Measurements from ENCODE around the gene CMAS. TPM values are rescaled to one million over a fixed set of nuclear protein-coding genes. Genes with fewer than 3 reads are reported as not detected.

CMAS gene
- total RNA-seq, 1 experiment from 2014 or later: 36.1 TPM

DNA sequence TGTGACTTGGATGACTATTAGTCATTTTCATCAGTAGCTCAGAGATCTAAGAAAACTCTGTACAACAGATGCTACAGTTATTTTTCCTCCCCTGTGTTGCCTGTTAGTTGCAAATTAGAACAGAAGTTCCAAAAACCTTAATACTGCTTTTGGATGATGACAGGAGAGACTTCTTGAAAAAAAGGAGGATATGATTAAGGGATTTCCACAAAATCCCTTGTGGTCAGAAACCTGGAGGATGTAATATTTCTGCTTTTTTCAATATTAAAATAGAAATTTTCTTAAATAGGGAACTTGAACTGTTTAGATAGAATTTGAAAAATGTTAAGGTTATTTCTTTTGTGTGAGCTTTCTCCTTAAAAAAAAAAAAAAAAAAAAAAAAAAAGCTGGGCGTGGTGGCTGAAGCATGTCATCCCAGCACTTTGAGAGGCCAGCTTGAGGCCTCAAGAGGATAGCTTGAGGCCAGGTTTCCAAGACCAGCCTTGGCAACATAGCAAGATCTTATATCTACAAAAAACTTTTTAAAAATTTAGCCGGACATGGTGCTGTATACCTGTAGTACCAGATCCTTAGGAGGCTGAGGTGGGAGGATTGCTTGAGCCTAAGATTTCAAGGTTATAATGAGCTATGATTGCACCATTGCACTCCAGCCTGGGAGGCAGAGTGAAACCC, 14.1 kb downstream of the CMAS start:
- CTCF ChIA-PET: interaction anchor here (0.8 to 1.3 kb wide), 2 partner anchors 22 to 362 kb away, joined by 3 read pairs; no protein-coding TSS in a partner anchor
- no peak overlapping the region for H3K9ac ChIP-seq (ENCODE audit: low read length)
- POLR2A ChIA-PET: no interaction called here
- no peak overlapping the region for H2AFZ ChIP-seq (ENCODE audit: low read depth, low read length, poor library complexity, severe bottlenecking)
- TF ChIP-seq, protein P1, sequence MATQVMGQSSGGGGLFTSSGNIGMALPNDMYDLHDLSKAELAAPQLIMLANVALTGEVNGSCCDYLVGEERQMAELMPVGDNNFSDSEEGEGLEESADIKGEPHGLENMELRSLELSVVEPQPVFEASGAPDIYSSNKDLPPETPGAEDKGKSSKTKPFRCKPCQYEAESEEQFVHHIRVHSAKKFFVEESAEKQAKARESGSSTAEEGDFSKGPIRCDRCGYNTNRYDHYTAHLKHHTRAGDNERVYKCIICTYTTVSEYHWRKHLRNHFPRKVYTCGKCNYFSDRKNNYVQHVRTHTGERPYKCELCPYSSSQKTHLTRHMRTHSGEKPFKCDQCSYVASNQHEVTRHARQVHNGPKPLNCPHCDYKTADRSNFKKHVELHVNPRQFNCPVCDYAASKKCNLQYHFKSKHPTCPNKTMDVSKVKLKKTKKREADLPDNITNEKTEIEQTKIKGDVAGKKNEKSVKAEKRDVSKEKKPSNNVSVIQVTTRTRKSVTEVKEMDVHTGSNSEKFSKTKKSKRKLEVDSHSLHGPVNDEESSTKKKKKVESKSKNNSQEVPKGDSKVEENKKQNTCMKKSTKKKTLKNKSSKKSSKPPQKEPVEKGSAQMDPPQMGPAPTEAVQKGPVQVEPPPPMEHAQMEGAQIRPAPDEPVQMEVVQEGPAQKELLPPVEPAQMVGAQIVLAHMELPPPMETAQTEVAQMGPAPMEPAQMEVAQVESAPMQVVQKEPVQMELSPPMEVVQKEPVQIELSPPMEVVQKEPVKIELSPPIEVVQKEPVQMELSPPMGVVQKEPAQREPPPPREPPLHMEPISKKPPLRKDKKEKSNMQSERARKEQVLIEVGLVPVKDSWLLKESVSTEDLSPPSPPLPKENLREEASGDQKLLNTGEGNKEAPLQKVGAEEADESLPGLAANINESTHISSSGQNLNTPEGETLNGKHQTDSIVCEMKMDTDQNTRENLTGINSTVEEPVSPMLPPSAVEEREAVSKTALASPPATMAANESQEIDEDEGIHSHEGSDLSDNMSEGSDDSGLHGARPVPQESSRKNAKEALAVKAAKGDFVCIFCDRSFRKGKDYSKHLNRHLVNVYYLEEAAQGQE (IDR thresholded peaks at IDR 0.05; ENCODE audit: low read depth): no peak
- no peak for TF ChIP-seq TCF7L2 (IDR thresholded peaks at IDR 0.05; ENCODE audit: borderline replicate concordance, extremely low read depth, insufficient read depth, insufficient read length)
- TF ChIP-seq POLR2AphosphoS5 (IDR thresholded peaks at IDR 0.05; ENCODE audit: low read depth, low read length): no peak
- TF ChIP-seq EZH2 (IDR thresholded peaks at IDR 0.05): no peak
- TF ChIP-seq, protein P2, sequence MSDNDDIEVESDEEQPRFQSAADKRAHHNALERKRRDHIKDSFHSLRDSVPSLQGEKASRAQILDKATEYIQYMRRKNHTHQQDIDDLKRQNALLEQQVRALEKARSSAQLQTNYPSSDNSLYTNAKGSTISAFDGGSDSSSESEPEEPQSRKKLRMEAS (IDR thresholded peaks at IDR 0.05): no peak
- no peak for TF ChIP-seq ZNF274 (IDR thresholded peaks at IDR 0.05; ENCODE audit: low read depth, low read length)
- no peak for TF ChIP-seq YY1 (IDR thresholded peaks at IDR 0.05; ENCODE audit: extremely low read depth, insufficient replicate concordance, low read depth, low read length)
- no peak for TF ChIP-seq JUND (IDR thresholded peaks at IDR 0.05)
- TF ChIP-seq RAD21 (IDR thresholded peaks at IDR 0.05; ENCODE audit: low read depth): no peak
- TF ChIP-seq FOSL1 (IDR thresholded peaks at IDR 0.05; ENCODE audit: low read depth): no peak
- no peak for TF ChIP-seq POLR2A (IDR thresholded peaks at IDR 0.05; ENCODE audit: borderline replicate concordance, extremely low read depth, insufficient read depth, insufficient read length)
- TF ChIP-seq SP1 (IDR thresholded peaks at IDR 0.05; ENCODE audit: low read depth): no peak
- TF ChIP-seq, protein P3, sequence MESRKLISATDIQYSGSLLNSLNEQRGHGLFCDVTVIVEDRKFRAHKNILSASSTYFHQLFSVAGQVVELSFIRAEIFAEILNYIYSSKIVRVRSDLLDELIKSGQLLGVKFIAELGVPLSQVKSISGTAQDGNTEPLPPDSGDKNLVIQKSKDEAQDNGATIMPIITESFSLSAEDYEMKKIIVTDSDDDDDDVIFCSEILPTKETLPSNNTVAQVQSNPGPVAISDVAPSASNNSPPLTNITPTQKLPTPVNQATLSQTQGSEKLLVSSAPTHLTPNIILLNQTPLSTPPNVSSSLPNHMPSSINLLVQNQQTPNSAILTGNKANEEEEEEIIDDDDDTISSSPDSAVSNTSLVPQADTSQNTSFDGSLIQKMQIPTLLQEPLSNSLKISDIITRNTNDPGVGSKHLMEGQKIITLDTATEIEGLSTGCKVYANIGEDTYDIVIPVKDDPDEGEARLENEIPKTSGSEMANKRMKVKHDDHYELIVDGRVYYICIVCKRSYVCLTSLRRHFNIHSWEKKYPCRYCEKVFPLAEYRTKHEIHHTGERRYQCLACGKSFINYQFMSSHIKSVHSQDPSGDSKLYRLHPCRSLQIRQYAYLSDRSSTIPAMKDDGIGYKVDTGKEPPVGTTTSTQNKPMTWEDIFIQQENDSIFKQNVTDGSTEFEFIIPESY (IDR thresholded peaks at IDR 0.05; ENCODE audit: extremely low read depth, insufficient replicate concordance, low read length): no peak
- TF ChIP-seq, protein P4, sequence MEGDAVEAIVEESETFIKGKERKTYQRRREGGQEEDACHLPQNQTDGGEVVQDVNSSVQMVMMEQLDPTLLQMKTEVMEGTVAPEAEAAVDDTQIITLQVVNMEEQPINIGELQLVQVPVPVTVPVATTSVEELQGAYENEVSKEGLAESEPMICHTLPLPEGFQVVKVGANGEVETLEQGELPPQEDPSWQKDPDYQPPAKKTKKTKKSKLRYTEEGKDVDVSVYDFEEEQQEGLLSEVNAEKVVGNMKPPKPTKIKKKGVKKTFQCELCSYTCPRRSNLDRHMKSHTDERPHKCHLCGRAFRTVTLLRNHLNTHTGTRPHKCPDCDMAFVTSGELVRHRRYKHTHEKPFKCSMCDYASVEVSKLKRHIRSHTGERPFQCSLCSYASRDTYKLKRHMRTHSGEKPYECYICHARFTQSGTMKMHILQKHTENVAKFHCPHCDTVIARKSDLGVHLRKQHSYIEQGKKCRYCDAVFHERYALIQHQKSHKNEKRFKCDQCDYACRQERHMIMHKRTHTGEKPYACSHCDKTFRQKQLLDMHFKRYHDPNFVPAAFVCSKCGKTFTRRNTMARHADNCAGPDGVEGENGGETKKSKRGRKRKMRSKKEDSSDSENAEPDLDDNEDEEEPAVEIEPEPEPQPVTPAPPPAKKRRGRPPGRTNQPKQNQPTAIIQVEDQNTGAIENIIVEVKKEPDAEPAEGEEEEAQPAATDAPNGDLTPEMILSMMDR (IDR thresholded peaks at IDR 0.05 in 2 of 3, conservative IDR thresholded peaks at IDR 0.05 in 1 of 3; ENCODE audit: borderline replicate concordance in 1 of 3, insufficient read depth in 1 of 3, low read depth in 2 of 3, low read length in 2 of 3): no peak
- no peaks in the 10 kb centered on the region for H3K27me3 ChIP-seq (ENCODE audit: insufficient read depth, low read length)
- no peak overlapping the region for H3K4me3 ChIP-seq (replicated peaks in 1 of 2; ENCODE audit: low read depth in 1 of 2, low read length in 2 of 2)
- H3K4me1 ChIP-seq (ENCODE audit: control insufficient read depth in 1 of 2, insufficient read depth in 2 of 2, low read length in 2 of 2): no peaks in the 10 kb centered on the region
- H3K27ac ChIP-seq (ENCODE audit: low read depth, low read length): no peak overlapping the region
- DNase-seq (ENCODE audit: low read depth, low spot score) (no peak), ATAC-seq (no peak)
- no peaks in the 10 kb centered on the region for H4K20me1 ChIP-seq (ENCODE audit: insufficient read depth)
- H3K9me2 ChIP-seq (ENCODE audit: insufficient read depth): no peaks in the 10 kb centered on the region
- H3K79me2 ChIP-seq (ENCODE audit: insufficient read depth, low read length): no peaks in the 10 kb centered on the region
- no peaks in the 10 kb centered on the region for H3K9me3 ChIP-seq (ENCODE audit: control insufficient read depth in 1 of 2, insufficient read depth in 1 of 2, low read depth in 1 of 2, low read length in 2 of 2)
- no TSS peak for BruUV-seq (replicated peaks)
- H3K36me3 ChIP-seq (ENCODE audit: control insufficient read depth in 1 of 2, insufficient read depth in 2 of 2, low read length in 2 of 2): peaks cover 0 to 17% of the 10 kb centered on the region in 2 experiments; a peak in 3 of 4 replicates
- intact Hi-C loops (cut with micrococcal nuclease): no loop called here
- RAD21 ChIA-PET (ENCODE audit: low non-redundant PET in 1 of 2, low total read pairs in 2 of 2, uncharacterized antibody in 2 of 2, unreplicated experiment in 2 of 2): interaction anchor here in 1 of 2 experiments (0.6 kb wide), 1 partner anchor 400 kb away, joined by 3 read pairs; no protein-coding TSS in a partner anchor
- H3K4me2 ChIP-seq (ENCODE audit: low read length): no peak overlapping the region

Measured in HCT116 (cell line).